Activated B cell treated with CpG ODN at 0.5 μM for 24 hours (primary cell): ENCODE measurements around the gene COPZ2. TPM values are rescaled to one million over a fixed set of nuclear protein-coding genes. Genes with fewer than 3 reads are reported as not detected.

ENCODE experiments used
- ATAC-seq: fragments of 200-7000 bp; cut with Tn5 transposase; one replicate; pipeline ENCODE4 v1.10.0; 2021; ENCODE audit warnings: low read depth, mild to moderate bottlenecking, moderate library complexity
- CTCF ChIA-PET: fragments of 350-600 bp; sonication (Branson Sonifier 250); formaldehyde crosslinking; loops from one replicate; lab custom pipeline; 2021; ENCODE audit warnings: antibody characterized with exemption; lab: Charles Lee
- POLR2A ChIA-PET: fragments of 350-600 bp; sonication (Branson Sonifier 250); formaldehyde crosslinking; loops from one replicate; lab custom pipeline; 2021; ENCODE audit warnings: antibody characterized with exemption; lab: Charles Lee
- DNase-seq: peaks from one replicate; pipeline ENCODE4 v3.0.0; 2022
- H3K27ac Mint-ChIP-seq: one replicate; pipeline ENCODE4 v1.8.0; 2020; ENCODE audit warnings: mixed read lengths
- H3K27me3 Mint-ChIP-seq: one replicate; pipeline ENCODE4 v1.8.0; 2021; ENCODE audit warnings: mixed read lengths
- H3K36me3 Mint-ChIP-seq: one replicate; pipeline ENCODE4 v1.8.0; 2021; ENCODE audit warnings: low read depth, mixed read lengths
- H3K4me1 Mint-ChIP-seq: one replicate; pipeline ENCODE4 v1.8.0; 2021; ENCODE audit warnings: mixed read lengths
- H3K4me3 Mint-ChIP-seq: one replicate; pipeline ENCODE4 v1.8.0; 2020; ENCODE audit warnings: mild to moderate bottlenecking, mixed read lengths
- H3K9me3 Mint-ChIP-seq: one replicate; pipeline ENCODE4 v1.8.0; 2020; ENCODE audit warnings: mixed read lengths
- CTCF ChIP-seq: fragments of 200-600 bp; IDR thresholded peaks from one replicate; pipeline ENCODE4 v1.8.0; 2022; ENCODE audit warnings: antibody characterized with exemption, mild to moderate bottlenecking
- intact Hi-C: fragments of 100-400 bp; cut with micrococcal nuclease; formaldehyde crosslinking; loops from one replicate; pipeline ENCODE4 v1.15.1; 2024
- total RNA-seq: library from RNA; stranded (reverse); gene quantifications from 2 replicates; pipeline ENCODE4 v1.2.3, GENCODE V29; 2022

Gene COPZ2
- total RNA-seq, 1 donor from 2014 or later = 3.3 TPM

- POLR2A ChIA-PET = interaction anchor here (0.8 kb wide), 1 partner anchor 13 kb away, joined by 3 read pairs; the partner anchor contains the start of gene CDK5RAP3
- DNase-seq (no peak), ATAC-seq (no peak)
- no peak for TF ChIP-seq CTCF
- intact Hi-C loops = no loop called here
- CTCF ChIA-PET = no interaction called here
- Mint-ChIP-seq H3K4me1 (peaks cover under 1% of the 10 kb centered on the region), H3K27ac (no peak overlapping the region), H3K4me3 (no peak overlapping the region), H3K27me3 (no peaks in the 10 kb centered on the region), H3K9me3 (no peaks in the 10 kb centered on the region), H3K36me3 (peaks cover 55% of the 10 kb centered on the region)
Observed at GRCh38 chr17:47983492-47984223, 53.9 kb downstream of the COPZ2 start.

GRCh38 chr17:47982645-47983390 lies 54.8 kb downstream of the COPZ2 start:
- intact Hi-C loops = no loop called here
- Mint-ChIP-seq H3K36me3 (peaks cover 63% of the 10 kb centered on the region), H3K4me1 (peaks cover 2% of the 10 kb centered on the region), H3K4me3 (no peak overlapping the region), H3K27me3 (no peaks in the 10 kb centered on the region), H3K9me3 (no peaks in the 10 kb centered on the region), H3K27ac (no peak overlapping the region)
- ChIA-PET CTCF (no interaction called here), POLR2A (interaction anchor here (0.8 kb wide), 1 partner anchor 12 kb away, joined by 3 read pairs; the partner anchor contains the start of gene CDK5RAP3)
- TF ChIP-seq CTCF = no peak
- no peak for DNase-seq
- no peak for ATAC-seq

- H3K4me3 Mint-ChIP-seq = no peak overlapping the region
- no peak for TF ChIP-seq CTCF
- intact Hi-C loops = no loop called here
- ATAC-seq (no peak), DNase-seq (no peak)
- peaks cover 2% of the 10 kb centered on the region for H3K4me1 Mint-ChIP-seq
- H3K27ac Mint-ChIP-seq = no peak overlapping the region
- H3K9me3 Mint-ChIP-seq = no peaks in the 10 kb centered on the region
- CTCF ChIA-PET = no interaction called here
- H3K36me3 Mint-ChIP-seq = peaks cover 69% of the 10 kb centered on the region
- POLR2A ChIA-PET = no interaction called here
- no peaks in the 10 kb centered on the region for H3K27me3 Mint-ChIP-seq
Observed at GRCh38 chr17:47982091-47982617, 55.4 kb downstream of the COPZ2 start.

- no peak for TF ChIP-seq CTCF
- no peak for ATAC-seq
- H3K27ac Mint-ChIP-seq = no peak overlapping the region
- intact Hi-C loops = no loop called here
- peaks cover 2% of the 10 kb centered on the region for H3K4me1 Mint-ChIP-seq
- no peak for DNase-seq
- no peaks in the 10 kb centered on the region for H3K9me3 Mint-ChIP-seq
- ChIA-PET CTCF (no interaction called here), POLR2A (no interaction called here)
- H3K36me3 Mint-ChIP-seq = peaks cover 75% of the 10 kb centered on the region
- H3K4me3 Mint-ChIP-seq = no peak overlapping the region
- H3K27me3 Mint-ChIP-seq = no peaks in the 10 kb centered on the region
Observed at GRCh38 chr17:47981462-47981861, 56.1 kb downstream of the COPZ2 start.

GRCh38 chr17:47980541-47980940 lies 57.1 kb downstream of the COPZ2 start:
- no peak for ATAC-seq
- CTCF ChIA-PET = interaction anchor here (1.2 kb wide), 1 partner anchor 37 kb away, joined by 3 read pairs; no protein-coding TSS in a partner anchor
- no peak for TF ChIP-seq CTCF
- POLR2A ChIA-PET = interaction anchor here (0.7 to 0.8 kb wide), 2 partner anchors 9 to 11 kb away, joined by 3 to 4 read pairs; partner anchors contain the start of gene CDK5RAP3
- no peak overlapping the region for H3K27ac Mint-ChIP-seq
- intact Hi-C loops = no loop called here
- H3K36me3 Mint-ChIP-seq = peaks cover 80% of the 10 kb centered on the region
- peaks cover 2% of the 10 kb centered on the region for H3K4me1 Mint-ChIP-seq
- H3K4me3 Mint-ChIP-seq = no peak overlapping the region
- H3K9me3 Mint-ChIP-seq = no peaks in the 10 kb centered on the region
- H3K27me3 Mint-ChIP-seq = no peaks in the 10 kb centered on the region
- DNase-seq = no peak
